Activated CD8-positive, alpha-beta memory T cell treated with anti-CD3 and anti-CD28 coated beads for 24 hours (primary cell): ENCODE measurements around the gene CSTF2T.
A peak's percentile ranks its signal among the peaks of the same experiment; 100 is the strongest.

Experiments
- DNase-seq: peaks from one replicate; pipeline ENCODE4 v3.0.0-alpha.2; 2020

The CSTF2T gene, protein sequence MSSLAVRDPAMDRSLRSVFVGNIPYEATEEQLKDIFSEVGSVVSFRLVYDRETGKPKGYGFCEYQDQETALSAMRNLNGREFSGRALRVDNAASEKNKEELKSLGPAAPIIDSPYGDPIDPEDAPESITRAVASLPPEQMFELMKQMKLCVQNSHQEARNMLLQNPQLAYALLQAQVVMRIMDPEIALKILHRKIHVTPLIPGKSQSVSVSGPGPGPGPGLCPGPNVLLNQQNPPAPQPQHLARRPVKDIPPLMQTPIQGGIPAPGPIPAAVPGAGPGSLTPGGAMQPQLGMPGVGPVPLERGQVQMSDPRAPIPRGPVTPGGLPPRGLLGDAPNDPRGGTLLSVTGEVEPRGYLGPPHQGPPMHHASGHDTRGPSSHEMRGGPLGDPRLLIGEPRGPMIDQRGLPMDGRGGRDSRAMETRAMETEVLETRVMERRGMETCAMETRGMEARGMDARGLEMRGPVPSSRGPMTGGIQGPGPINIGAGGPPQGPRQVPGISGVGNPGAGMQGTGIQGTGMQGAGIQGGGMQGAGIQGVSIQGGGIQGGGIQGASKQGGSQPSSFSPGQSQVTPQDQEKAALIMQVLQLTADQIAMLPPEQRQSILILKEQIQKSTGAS

DNA sequence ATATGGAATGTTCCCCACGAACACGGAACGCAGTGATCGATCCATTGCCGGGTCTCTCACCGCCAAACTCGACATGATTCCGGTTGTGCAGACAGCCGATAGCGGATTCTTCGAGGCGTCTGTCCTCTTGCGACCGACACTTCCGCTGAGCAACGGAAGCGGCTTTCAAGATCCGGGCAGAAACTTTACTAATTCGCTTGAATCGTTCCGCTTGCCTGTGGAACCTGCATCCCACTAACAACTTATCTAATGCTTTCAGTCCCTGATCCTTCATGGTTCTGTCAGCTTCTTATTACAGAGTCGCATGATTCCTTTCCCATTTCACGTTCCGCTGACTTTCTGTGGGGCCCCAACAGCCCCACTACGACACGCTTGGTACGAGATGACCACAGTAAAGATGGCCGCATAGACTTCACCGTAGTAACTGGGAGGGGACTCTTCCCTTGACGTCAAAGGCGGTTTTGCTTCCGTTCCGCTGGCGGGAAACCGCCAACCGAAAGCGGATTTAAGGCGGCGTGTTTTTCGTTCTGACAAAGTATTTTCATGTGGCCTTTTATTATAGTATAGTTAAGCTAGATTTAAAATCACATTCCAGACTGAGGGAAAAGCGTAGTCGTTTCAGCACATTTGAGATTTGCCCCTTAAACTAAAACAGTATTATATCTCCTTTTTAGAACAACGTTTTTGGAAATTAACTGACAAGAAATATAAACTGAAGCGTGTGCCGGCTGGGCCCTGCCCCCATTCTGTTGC is at the start of gene CSTF2T:
TSS of gene CSTF2T (minus strand) at position 121 of the 753 bp plus-strand sequence. CDS start at position 75, 46 bp downstream.
- DNase-seq, result peak; percentile 96

DNA sequence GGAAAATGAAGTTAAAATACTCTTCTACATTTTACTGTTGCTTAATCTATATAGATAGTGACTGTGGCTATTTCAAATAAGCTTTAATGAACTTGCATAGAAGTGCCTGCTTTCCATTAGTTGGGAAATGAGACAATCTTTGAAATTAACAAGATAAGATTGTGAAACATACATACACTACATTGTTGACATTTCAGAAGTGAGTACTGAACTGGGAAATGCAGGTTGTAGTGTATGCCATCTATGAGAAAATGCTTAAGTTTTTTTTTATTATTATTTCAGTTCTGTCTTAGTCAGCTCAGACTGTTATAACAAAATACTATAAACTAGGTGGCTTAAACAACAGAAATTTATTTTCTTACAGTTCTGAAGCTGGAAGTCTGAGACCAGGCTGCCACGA is 49.6 kb upstream of the CSTF2T start:
- DNase-seq, result no peak

DNA sequence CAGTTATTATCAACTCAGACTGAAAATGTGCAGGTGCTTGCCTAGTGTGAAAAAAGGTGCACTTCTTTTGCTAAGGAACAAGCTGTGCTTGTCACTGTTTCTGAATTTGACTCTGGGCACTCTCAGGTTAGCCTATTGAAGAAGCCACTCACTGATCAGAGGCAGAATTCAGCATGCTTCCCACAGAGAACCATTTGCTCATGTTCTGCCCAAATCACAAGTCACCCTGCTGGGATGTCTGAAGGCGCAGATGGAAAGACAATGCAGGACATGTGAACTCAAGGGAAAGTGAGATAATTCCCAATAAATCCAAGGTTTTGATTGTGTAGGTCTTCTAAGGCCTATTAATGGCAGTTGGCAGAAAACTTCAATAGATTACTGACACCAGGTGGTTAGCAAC is 47.8 kb upstream of the CSTF2T start:
- DNase-seq, result no peak

DNA sequence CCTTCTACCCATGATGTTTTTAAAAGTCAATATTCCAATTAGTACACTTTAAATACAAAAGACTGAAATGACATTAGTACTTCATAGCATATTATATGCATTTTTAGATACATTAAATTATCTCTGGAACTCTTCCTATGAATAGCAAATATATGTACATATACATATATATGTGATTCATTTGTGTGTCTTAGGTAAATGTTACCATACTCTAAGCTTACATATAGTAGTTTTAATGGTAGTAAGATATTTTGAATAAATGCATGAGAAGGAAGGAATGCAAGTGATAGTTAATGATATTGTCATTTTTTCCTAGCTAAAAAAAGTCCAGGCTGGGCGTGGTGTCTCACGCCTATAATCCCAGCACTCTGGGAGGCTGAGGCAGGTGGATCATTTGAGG is 46.0 kb upstream of the CSTF2T start:
- DNase-seq, result no peak

GRCh38 chr10:51744235-51745000 is 45.0 kb upstream of the CSTF2T start:
- no peak for DNase-seq

DNA sequence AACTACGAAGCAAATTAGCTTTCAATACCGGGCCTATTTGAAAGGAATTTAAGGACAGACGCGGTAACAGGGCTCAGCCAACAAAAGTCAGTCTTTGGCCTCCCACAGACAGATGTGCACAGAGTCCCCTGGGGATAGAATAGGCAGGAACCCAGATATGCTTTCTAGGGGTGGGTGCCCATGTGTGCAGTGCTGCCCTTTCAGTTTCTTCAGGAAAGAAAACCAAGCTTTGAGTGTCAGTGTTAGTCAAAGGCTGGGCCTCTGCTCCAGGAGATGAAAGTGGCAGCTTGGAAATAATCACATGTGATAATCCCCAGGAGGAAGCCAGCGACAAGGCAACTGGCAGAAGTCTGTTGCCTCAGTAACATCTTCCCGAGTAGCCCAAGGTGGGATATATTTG is 43.8 kb upstream of the CSTF2T start:
- DNase-seq, result no peak

GRCh38 chr10:51733057-51733456 is 33.7 kb upstream of the CSTF2T start:
- DNase-seq, result no peak

DNA sequence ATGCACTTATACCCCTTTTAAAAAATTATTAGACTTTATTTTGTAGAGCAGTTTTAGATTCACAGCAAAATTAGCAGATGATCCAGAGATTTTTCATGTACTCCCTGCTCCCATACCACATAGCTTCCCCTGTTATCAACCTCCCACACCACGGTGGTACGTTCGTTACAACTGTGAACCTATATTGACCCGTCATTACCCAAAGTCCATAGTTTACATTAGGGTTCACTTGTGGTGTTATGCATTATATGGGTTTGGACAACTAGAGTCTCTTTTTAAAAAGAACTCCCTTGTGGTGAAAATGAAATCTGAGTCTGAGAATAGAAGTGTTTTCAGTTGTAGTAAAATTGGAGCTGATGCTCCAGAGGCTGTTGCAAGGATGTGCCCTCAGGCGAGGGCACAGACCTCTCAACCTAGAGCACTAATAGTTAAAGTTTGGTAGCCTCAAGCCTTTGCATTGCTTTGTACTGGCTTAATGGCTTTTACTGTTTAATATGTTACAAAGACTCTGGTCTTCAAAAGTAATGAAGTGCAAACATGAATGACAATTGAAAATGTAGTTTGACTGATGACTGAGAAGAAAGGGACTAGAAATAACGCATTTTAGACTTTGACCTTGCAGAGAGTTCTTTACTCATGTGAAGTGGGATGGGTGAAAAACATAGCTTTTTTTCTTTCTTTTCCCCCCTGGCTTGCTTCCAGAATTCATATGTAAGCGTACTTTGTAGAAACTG is 30.6 kb upstream of the CSTF2T start:
- no peak for DNase-seq

GRCh38 chr10:51724038-51724437 is 24.6 kb upstream of the CSTF2T start:
- no peak for DNase-seq

DNA sequence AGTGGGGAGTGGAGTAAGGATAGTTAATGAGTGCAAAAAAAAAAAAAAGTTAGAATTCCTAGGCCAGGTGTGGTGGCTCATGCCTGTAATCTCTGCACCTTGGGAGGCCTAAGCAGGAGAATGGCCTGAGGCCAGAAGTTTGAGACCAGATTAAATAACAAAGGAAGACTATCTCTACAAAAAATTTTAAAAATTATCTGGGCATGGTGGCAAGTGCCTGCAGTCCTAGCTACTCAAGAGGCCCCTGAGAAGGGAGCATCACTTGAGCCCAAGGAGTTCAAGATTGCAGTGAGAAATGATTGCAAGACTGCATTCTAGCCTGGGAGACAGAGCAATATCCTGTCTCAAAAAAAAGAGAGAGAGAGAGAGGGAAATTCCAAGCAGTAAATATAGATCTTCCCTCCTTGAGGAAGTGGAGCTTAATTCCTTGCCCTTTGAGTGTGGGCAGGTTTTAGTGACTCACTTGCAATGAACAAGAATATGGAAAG is 19.5 kb upstream of the CSTF2T start:
- DNase-seq, result no peak

GRCh38 chr10:51716981-51717380 is 17.6 kb upstream of the CSTF2T start:
- DNase-seq, result no peak

- DNase-seq, result no peak
These were observed 12.1 kb upstream of the CSTF2T start for GRCh38 chr10:51711519-51711891.

GRCh38 chr10:51709324-51709972 is 10.1 kb upstream of the CSTF2T start:
- DNase-seq, result no peak

- DNase-seq, result no peak
These were observed 9.2 kb upstream of the CSTF2T start for GRCh38 chr10:51708609-51709008.

DNA sequence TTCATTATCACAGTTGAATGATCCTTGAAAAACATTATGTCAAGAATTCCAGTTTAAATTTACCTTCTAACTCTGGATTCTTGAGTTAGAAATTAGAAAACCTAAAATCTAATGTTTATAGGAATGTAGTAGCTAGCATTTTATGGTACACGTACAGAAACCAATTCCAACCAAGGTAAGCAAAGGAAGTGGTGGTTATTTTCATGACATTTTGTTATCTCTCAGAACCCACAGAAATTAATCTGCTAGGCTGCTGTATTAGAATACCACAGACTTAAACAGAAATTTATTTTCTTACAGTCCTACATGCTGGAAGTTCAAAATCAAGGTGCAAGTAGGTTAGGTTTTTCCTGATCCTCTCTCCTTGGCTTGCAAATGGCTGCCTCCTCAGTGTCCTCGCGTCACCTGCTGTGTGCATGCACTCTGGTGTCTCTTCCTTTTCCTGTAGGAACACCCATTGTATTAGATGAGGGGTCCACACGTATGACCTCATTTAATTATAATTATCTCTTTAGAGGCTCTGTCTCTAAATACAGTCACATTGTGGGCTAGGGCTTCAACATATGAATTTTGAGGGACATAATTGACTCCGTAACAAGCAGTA is 8.5 kb upstream of the CSTF2T start:
- DNase-seq, result no peak

GRCh38 chr10:51707392-51707791 is 8.0 kb upstream of the CSTF2T start:
- no peak for DNase-seq

DNA sequence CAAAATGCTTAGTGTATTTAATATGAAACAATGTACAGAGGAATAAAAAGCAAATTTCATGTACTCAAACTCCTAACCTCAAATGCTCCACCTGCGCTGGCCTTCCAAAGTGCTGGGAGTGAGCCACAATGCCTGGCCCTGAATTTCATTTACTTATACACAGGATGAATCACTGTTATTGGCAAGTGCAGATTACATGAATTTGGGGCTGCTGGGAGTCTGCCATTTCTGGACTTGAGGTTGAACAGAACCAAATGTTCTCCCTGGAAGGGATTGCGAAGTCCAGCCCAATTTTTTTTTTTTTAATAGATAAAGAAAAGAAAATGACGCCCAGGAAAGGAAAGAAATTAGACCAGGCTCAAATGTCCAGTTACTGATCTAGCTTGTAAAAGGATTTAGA is 6.8 kb upstream of the CSTF2T start:
- DNase-seq, result no peak

DNA sequence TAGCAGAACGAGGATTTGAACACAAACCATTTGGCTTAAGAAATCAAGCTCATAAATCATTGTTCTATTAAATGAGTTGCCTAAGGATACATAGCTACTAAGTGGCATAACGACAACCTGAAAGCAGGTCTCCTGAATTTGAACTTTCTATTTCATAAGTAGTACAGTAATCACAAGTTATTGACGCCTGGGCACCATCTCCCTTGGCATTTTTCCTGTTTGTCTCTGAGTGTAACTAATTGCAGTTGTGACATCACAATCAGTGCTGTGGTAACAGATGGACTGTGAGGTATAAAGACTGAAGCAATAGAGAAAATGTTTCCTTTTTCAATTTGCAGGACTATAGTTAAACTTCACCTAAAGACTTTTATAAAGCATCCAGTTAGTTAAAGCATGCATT is 6.4 kb upstream of the CSTF2T start:
- DNase-seq, result no peak

- no peak for DNase-seq
These were observed 928 bp upstream of the CSTF2T start for GRCh38 chr10:51700228-51700817.

DNA sequence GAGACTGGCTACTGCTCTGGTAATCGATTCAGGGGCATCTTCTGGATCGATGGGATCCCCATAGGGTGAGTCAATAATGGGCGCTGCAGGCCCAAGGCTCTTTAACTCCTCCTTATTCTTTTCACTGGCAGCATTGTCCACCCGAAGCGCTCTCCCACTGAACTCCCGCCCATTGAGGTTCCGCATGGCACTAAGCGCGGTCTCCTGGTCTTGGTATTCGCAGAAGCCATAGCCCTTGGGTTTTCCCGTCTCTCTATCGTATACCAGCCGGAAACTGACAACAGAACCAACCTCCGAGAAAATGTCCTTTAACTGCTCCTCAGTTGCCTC is 285 bp downstream of the CSTF2T start:
- no peak for DNase-seq

DNA sequence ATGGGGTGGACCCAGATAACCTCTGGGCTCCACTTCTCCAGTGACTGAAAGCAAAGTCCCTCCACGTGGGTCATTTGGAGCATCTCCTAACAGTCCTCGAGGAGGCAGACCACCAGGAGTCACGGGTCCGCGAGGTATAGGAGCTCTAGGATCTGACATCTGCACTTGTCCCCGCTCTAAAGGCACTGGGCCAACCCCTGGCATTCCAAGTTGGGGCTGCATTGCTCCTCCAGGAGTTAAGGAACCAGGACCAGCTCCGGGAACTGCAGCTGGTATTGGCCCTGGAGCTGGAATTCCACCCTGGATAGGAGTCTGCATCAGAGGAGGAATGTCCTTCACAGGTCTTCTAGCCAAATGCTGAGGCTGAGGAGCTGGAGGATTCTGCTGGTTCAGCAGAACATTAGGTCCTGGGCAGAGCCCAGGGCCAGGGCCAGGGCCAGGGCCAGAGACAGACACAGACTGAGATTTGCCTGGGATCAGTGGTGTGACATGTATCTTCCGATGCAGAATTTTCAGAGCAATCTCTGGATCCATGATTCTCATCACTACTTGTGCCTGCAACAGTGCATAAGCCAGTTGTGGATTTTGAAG is 827 bp downstream of the CSTF2T start:
- no peak for DNase-seq
